NT2/D1 (cell line): ENCODE data around the gene VSIG1.

Experiments
- YY1 ChIP-seq: IDR thresholded peaks from 2 replicates; pipeline ENCODE4 v1.6.1; 2011; ENCODE audit not compliant: insufficient read length, insufficient read depth
- ZNF274 ChIP-seq: IDR thresholded peaks from 2 replicates; pipeline ENCODE4 v1.6.1; 2011; ENCODE audit warnings: mild to moderate bottlenecking, low read depth, low read length

DNA sequence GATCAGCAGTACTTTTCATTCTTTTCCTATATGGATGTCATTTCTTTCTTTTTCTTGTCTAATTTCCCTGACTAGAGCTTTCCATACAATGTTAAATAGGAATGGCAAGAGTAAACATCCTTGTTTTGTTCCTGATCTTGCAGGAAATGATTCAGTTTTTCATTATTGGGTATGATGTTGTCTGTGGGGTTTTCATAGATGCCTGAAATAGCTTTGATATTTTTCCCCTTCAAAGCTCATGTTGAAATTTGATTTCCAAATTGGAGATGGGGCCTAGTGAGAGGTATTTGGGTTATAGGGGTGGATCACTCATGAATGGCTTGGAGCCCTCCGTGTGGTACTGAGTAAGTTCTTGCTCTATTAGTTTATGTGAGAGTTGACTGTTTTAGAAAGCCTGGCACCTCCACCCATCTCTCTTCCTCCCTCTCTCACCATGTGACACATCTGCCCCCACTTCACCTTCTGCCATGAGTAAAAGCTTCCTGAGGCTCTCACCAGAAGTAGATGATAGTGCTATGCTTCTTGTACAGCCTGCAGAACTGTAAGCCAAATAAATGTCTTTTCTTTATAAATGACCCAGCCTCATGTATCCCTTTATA lies 22.3 kb upstream of the VSIG1 start:
- TF ChIP-seq ZNF274 = no peak
- TF ChIP-seq YY1 = no peak
